Measurements from ENCODE around the gene FAM234B.

The FAM234B gene

DNA sequence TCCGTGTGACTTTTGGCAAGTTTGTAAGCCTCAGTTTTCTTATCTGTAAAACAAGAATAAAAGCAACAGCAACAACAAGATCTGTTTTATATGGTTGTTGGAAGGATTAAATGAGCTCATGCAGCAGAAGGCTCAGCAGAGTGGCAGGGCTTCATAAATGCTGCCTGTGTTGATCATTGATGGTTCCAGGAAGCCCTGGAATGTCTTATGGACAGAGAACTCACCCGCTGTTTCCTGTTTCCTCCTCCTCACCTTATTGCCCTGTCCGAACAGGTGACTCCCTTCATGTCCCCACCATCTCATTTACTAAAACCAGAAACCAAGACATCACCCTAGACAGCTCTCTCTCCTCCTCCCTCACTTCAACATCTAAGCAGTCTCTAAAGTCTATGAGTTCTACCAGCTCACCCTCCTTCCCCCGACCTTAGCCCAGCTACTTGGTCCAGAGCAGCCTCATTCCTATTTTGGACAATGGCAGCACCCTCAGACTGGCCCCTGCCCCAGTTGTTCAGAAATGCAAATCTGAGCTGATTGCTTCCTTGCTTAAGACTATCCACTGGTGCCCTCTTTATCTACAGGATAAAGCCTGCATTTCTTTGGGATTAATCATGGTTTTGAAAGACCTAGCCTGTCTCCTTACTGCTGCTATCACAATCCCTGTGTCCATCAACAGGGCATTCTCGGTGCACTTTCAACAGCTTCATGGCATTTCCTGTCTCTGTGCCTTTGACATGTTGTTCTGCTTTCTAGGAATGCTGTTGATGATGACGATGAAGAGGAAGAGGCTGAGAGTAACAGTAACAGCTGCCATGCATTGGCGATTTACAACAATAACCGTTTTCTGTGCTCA is 80.7 kb downstream of the FAM234B start:
- no peak for DNase-seq

DNA sequence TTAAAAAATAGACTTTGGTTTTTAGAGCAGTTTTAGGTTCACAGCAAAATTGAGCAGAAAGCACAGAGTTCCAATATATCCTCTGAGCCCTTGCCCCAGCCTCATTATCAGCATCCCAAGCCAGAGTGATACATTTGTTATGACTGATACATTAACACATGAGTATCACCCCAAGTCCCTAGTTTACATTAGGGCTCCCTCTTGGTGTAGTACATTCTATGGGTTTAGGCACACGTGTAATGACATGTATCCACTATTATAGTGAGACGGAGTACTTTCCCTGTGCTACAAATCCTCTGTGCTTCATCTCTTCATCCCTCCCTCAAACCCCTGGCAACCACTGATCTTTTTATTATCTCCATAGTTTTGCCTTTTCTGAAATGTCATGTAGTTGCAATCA is 81.8 kb downstream of the FAM234B start:
- no peak for DNase-seq

DNA sequence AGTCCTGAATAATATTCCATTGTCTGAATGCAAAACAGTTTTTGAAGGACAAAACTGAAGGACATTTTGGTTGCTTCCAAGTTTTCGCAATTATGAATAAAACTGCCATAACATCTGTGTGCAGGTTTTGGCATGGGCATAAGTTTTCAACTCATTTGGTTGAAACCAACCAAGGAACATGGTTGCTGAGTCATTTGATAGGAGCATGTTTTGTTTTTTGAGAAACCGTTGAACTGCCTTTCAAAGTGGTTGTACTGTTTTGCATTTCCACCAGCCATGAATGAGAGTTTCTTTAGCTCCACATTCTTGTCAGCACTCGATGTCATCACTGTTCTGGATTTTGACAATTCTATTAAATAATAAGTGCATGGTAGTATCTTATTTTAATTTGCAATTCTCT is 82.3 kb downstream of the FAM234B start:
- no peak for DNase-seq

DNA sequence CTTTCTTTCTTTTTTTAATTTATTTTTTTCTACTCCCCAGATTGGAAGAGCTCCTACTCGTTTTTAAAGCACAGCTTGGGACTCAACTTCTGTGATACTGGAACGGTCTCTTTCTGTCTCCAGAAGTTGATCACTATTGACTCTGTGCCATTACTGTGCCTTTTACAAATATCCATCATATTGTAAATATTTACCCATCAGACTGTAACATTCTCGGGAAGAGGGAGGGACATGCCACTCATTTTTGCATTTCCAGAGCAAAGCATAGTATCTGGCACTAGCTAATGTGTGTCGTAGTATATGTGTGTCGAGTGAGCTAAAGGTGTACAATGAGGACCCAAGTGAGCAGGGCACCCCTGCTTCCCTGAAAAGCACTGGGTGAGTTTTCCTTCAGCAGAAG is 83.3 kb downstream of the FAM234B start:
- no peak for DNase-seq

DNA sequence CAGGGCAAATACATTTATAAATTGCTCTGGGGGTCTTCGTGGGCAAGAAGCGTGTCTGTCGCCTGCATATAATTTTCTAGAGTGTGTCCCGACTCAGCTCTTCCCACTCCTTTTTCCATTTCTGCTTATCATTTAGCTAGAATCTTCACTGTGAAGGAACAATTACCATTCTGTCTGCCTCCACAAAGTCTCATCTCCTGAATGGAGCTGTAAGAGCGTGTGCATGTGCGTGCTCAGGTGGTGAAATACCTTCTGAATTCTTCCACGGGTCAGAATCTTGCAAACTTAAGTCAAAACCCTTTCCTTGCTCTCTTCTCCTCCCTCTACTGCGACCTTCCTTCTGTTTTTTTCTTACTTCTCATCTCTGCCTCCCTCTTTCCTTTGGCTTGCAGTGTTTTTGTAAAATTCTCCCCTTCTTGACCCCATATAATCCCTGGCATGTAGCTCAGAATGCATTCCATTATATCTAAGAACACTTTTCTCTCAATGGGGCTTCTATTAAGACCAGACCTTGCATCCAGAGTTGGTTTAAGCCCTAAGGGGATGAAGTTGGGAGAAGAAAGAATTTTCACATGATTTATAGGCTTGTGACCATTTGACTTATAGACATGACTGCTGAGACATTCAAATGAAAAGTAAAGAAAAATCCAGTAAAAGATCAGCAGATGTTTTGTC is 84.2 kb downstream of the FAM234B start:
- no peak for DNase-seq

DNA sequence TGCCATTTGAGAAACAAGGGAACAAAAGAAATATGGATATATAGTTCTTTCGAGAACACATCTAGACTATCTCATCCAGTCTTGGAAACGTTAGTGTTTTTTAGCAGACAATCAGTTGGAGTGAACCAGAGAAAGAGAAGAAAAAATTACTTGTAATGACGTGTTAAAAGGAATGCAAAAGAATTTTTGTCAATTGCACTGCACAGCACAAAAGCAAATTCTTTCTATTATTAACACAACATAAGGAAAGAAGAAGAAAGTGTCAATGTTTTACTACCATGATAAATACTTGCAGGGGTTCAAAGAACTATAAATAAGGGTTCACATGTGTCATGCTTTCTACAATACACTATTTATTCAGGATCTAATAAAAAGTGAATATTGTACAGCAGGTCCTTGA is 86.8 kb downstream of the FAM234B start:
- no peak for DNase-seq
